Measurements from ENCODE around the gene IL5RA. TPM values are rescaled to one million over a fixed set of nuclear protein-coding genes. Genes with fewer than 3 reads are reported as not detected.
A peak's percentile ranks its signal among the peaks of the same experiment; 100 is the strongest.

The IL5RA gene
- total and polyA plus RNA-seq, 10 donors: 0.06 to 3.2 (median 1.3) TPM

GRCh38 chr3:3087716-3088465, 22.3 kb downstream of the IL5RA start:
- WGBS, 5 donors: 72 to 80% (median 80%) methylated on average over 7 of the region's 7 CpGs
- H3K9me3 ChIP-seq: no peaks in the 10 kb centered on the region
- intact Hi-C loops (cut with DNase I; ENCODE audit: low total_unique reads): no loop called here
- H3K4me3 ChIP-seq: no peak overlapping the region
- no peaks in the 10 kb centered on the region for H3K36me3 ChIP-seq
- H3K27me3 ChIP-seq (replicated peaks in 1 of 7): no peaks in the 10 kb centered on the region
- no peak for DNase-seq
- TF ChIP-seq CTCF (IDR thresholded peaks at IDR 0.05 in 8 of 11, conservative IDR thresholded peaks at IDR 0.05 in 3 of 11) (no peak), POLR2AphosphoS5 (IDR thresholded peaks at IDR 0.05) (no peak), POLR2A (IDR thresholded peaks at IDR 0.05) (no peak)
- peaks cover 0 to 15% (median 0%) of the 10 kb centered on the region in 6 donors for H3K4me1 ChIP-seq
- H3K27ac ChIP-seq: no peak overlapping the region

- no peak for DNase-seq
- Histone ChIP-seq H3K4me1 (peaks cover 0 to 21% (median 3%) of the 10 kb centered on the region in 6 donors), H3K36me3 (no peaks in the 10 kb centered on the region), H3K27ac (no peak overlapping the region), H3K27me3 (replicated peaks in 1 of 7) (no peaks in the 10 kb centered on the region), H3K9me3 (no peaks in the 10 kb centered on the region), H3K4me3 (no peak overlapping the region)
- no peak for TF ChIP-seq POLR2A (IDR thresholded peaks at IDR 0.05)
- TF ChIP-seq POLR2AphosphoS5 (IDR thresholded peaks at IDR 0.05): no peak
- TF ChIP-seq CTCF (IDR thresholded peaks at IDR 0.05 in 8 of 11, conservative IDR thresholded peaks at IDR 0.05 in 3 of 11): no peak
- intact Hi-C loops (cut with DNase I; ENCODE audit: low total_unique reads): no loop called here
Observed at GRCh38 chr3:3087279-3087678, 22.9 kb downstream of the IL5RA start.

- Histone ChIP-seq H3K27me3 (replicated peaks in 1 of 7) (no peaks in the 10 kb centered on the region), H3K4me3 (no peak overlapping the region), H3K4me1 (peaks cover 0 to 32% (median 6%) of the 10 kb centered on the region in 6 donors), H3K36me3 (no peaks in the 10 kb centered on the region), H3K9me3 (no peaks in the 10 kb centered on the region), H3K27ac (peak overlapping the region in 1 of 8 donors; percentile 49)
- no peak for DNase-seq
- intact Hi-C loops (cut with DNase I; ENCODE audit: low total_unique reads): no loop called here
- WGBS, 5 donors: 42 to 66% (median 58%) methylated on average over 6 of the region's 6 CpGs
- no peak for TF ChIP-seq CTCF (IDR thresholded peaks at IDR 0.05 in 8 of 11, conservative IDR thresholded peaks at IDR 0.05 in 3 of 11)
- TF ChIP-seq POLR2A (IDR thresholded peaks at IDR 0.05): no peak
- no peak for TF ChIP-seq POLR2AphosphoS5 (IDR thresholded peaks at IDR 0.05)
Observed at GRCh38 chr3:3086239-3086638, 23.9 kb downstream of the IL5RA start.

GRCh38 chr3:3085782-3086181, 24.4 kb downstream of the IL5RA start:
- TF ChIP-seq POLR2A (IDR thresholded peaks at IDR 0.05) (no peak), CTCF (IDR thresholded peaks at IDR 0.05 in 8 of 11, conservative IDR thresholded peaks at IDR 0.05 in 3 of 11) (no peak), POLR2AphosphoS5 (IDR thresholded peaks at IDR 0.05) (no peak)
- Histone ChIP-seq H3K27me3 (replicated peaks in 1 of 7) (no peaks in the 10 kb centered on the region), H3K4me1 (peaks cover 0 to 36% (median 7%) of the 10 kb centered on the region in 6 donors), H3K36me3 (no peaks in the 10 kb centered on the region), H3K4me3 (no peak overlapping the region), H3K9me3 (no peaks in the 10 kb centered on the region), H3K27ac (peak overlapping the region in 1 of 8 donors; percentile 49)
- intact Hi-C loops (cut with DNase I; ENCODE audit: low total_unique reads): no loop called here
- WGBS, 5 donors: 58 to 78% (median 69%) methylated on average over 6 of the region's 6 CpGs
- DNase-seq: no peak

All from spleen (tissue), 11 donors.